Calu3 (cell line): ENCODE data around the gene SLC31A1. TPM values are rescaled to one million over a fixed set of nuclear protein-coding genes. Genes with fewer than 3 reads are reported as not detected.

Experiments
- BruUV-seq: library from RNA; stranded (reverse); fragments of 400-500 nt; replicated peaks from 2 replicates; lab custom pipeline; 2021; lab: Mats Ljungman, UMichigan
- CTCF ChIA-PET: fragments of 300-600 bp; sonication (Branson Sonifier 250); formaldehyde crosslinking; loops from one replicate; lab custom pipeline; 2022; ENCODE audit warnings: antibody characterized with exemption; lab: Charles Lee
- DNase-seq: peaks from one replicate; pipeline ENCODE4 v3.0.0; 2022
- H3K27ac Mint-ChIP-seq: one replicate; pipeline ENCODE4 v1.8.0; 2022; ENCODE audit warnings: mixed read lengths; ENCODE audit not compliant: unreplicated experiment
- H3K27me3 Mint-ChIP-seq: one replicate; pipeline ENCODE4 v1.8.0; 2022; ENCODE audit warnings: mixed read lengths; ENCODE audit not compliant: unreplicated experiment
- H3K36me3 Mint-ChIP-seq: one replicate; pipeline ENCODE4 v1.8.0; 2022; ENCODE audit warnings: mild to moderate bottlenecking, moderate library complexity, mixed read lengths; ENCODE audit not compliant: insufficient read depth, unreplicated experiment
- H3K4me1 Mint-ChIP-seq: one replicate; pipeline ENCODE4 v1.8.0; 2022; ENCODE audit warnings: mild to moderate bottlenecking, low read depth, mixed read lengths; ENCODE audit not compliant: unreplicated experiment
- H3K4me3 Mint-ChIP-seq: one replicate; pipeline ENCODE4 v1.8.0; 2022; ENCODE audit warnings: mild to moderate bottlenecking, low read depth, moderate library complexity, mixed read lengths; ENCODE audit not compliant: unreplicated experiment
- H3K9me3 Mint-ChIP-seq: one replicate; pipeline ENCODE4 v1.8.0; 2022; ENCODE audit warnings: low read depth, mixed read lengths; ENCODE audit not compliant: unreplicated experiment
- intact Hi-C: fragments of 100-400 bp; cut with micrococcal nuclease; formaldehyde crosslinking; loops from one replicate; pipeline ENCODE4 v1.10.0; 2022; ENCODE audit not compliant: unreplicated experiment
- total RNA-seq: library from RNA; stranded (reverse); gene quantifications from 2 replicates; pipeline ENCODE4 v1.2.3, GENCODE V29; 2022
- TF ChIP-seq, protein P1 (sequence below): fragments of 200-600 bp; IDR thresholded peaks from one replicate; pipeline ENCODE4 v1.8.0; 2022; ENCODE audit warnings: antibody characterized with exemption; ENCODE audit not compliant: unreplicated experiment

SLC31A1 gene
- total RNA-seq, 1 experiment from 2014 or later, result 21.0 TPM

DNA sequence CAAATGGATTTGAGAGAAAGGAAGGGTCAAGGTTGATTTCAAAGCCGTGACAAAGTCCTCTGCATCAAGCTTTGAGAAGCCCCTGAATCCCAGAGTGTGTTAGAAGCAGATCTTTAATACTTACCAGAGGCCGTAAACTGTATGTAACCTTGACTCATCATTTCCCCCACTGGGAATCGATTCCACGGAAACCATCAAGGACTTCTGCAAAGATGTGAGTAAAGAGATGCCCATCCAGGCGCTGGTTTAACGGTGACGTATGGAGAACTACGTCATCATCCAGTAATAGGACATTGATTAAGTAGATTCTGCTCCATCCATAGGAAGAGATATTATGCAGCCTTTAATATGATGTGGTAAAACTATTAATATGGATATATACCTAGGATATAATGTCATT lies 80.2 kb downstream of the SLC31A1 start:
- BruUV-seq, result no TSS peak
- intact Hi-C loops, result no loop called here
- Mint-ChIP-seq H3K36me3 (no peaks in the 10 kb centered on the region), H3K4me3 (no peak overlapping the region), H3K4me1 (peaks cover 19% of the 10 kb centered on the region), H3K27me3 (peaks cover 12% of the 10 kb centered on the region), H3K9me3 (no peaks in the 10 kb centered on the region), H3K27ac (no peak overlapping the region)
- CTCF ChIA-PET, result interaction anchor here (0.5 kb wide), 1 partner anchor 62 kb away, joined by 4 read pairs; no protein-coding TSS in a partner anchor
- DNase-seq, result no peak
- TF ChIP-seq, protein P1, sequence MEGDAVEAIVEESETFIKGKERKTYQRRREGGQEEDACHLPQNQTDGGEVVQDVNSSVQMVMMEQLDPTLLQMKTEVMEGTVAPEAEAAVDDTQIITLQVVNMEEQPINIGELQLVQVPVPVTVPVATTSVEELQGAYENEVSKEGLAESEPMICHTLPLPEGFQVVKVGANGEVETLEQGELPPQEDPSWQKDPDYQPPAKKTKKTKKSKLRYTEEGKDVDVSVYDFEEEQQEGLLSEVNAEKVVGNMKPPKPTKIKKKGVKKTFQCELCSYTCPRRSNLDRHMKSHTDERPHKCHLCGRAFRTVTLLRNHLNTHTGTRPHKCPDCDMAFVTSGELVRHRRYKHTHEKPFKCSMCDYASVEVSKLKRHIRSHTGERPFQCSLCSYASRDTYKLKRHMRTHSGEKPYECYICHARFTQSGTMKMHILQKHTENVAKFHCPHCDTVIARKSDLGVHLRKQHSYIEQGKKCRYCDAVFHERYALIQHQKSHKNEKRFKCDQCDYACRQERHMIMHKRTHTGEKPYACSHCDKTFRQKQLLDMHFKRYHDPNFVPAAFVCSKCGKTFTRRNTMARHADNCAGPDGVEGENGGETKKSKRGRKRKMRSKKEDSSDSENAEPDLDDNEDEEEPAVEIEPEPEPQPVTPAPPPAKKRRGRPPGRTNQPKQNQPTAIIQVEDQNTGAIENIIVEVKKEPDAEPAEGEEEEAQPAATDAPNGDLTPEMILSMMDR, result no peak

DNA sequence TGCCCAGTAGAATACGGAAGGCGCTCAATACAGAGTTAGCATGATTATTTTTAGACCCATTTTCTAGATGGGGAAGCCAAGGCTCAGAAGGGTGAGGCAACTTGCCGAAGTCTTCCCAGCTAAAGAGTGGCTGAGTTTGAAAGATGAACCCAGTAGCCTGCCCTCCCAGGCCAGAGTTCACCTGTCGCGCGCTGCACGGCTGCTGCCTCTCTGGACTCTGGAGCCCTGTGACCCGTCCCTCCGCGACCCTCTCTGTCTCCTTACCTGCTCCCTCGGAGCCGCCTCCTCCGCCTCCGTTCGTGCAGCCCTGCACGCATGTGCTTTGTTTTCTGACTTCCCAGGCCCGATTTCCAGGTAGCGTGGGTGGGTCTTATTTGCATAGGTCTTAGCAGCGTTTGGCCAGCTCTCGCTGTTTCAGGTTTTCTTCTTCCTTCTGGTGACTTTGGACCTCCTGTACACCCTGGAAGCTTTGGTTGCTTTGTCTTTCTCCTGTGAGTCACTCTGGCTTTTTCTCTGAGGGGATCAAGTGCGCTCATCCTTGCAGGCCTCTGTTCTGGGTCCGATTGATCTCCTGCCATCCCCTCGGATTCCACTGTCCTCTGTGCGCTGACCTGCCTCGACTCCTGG lies 81.6 kb downstream of the SLC31A1 start, which contains the start of gene RNF183:
Gene RNF183 (minus strand): TSS at position 585 of the 627 bp plus-strand sequence. CDS start 5,192 bp downstream, outside the sequence.
- CTCF ChIA-PET, result no interaction called here

DNA sequence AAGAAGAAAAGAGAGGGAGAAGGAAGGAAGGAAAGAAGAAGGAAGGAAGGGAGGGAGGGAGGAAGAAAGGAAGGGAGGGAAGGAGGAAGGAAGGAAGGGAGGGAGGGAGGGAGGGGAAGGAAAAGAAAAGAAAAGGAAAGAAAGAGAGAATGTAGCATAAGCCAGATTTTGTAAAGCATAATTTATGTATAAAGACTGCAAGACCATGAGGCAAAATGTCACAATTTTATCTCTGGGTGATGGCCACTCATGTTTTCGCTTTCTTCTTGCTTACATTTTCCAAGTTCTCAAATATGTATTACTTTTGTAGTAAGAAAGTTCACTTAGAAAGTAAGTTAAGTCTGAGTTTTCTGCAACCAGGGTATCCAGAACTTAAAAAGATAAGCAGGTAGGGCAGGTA lies 85.2 kb downstream of the SLC31A1 start:
- Mint-ChIP-seq H3K9me3 (no peaks in the 10 kb centered on the region), H3K4me1 (peaks cover 8% of the 10 kb centered on the region), H3K36me3 (no peaks in the 10 kb centered on the region), H3K27ac (no peak overlapping the region), H3K4me3 (no peak overlapping the region), H3K27me3 (no peaks in the 10 kb centered on the region)
- intact Hi-C loops, result no loop called here
- no peak for DNase-seq
- BruUV-seq, result no TSS peak
- TF ChIP-seq, protein P1, result no peak
- CTCF ChIA-PET, result no interaction called here

More for the DNA sequence above, 81.6 kb downstream of the SLC31A1 start, which contains the start of gene RNF183:
- intact Hi-C loops, result no loop called here
- Mint-ChIP-seq H3K9me3 (no peaks in the 10 kb centered on the region), H3K36me3 (no peaks in the 10 kb centered on the region), H3K4me3 (peak within 1 kb of the TSS; percentile 55), H3K27me3 (peaks cover 12% of the 10 kb centered on the region), H3K4me1 (peaks cover 19% of the 10 kb centered on the region), H3K27ac (peak within 1 kb of the TSS; percentile 41)
- BruUV-seq, result no TSS peak
- DNase-seq, result peak; percentile 27
- TF ChIP-seq, protein P1, result no peak

DNA sequence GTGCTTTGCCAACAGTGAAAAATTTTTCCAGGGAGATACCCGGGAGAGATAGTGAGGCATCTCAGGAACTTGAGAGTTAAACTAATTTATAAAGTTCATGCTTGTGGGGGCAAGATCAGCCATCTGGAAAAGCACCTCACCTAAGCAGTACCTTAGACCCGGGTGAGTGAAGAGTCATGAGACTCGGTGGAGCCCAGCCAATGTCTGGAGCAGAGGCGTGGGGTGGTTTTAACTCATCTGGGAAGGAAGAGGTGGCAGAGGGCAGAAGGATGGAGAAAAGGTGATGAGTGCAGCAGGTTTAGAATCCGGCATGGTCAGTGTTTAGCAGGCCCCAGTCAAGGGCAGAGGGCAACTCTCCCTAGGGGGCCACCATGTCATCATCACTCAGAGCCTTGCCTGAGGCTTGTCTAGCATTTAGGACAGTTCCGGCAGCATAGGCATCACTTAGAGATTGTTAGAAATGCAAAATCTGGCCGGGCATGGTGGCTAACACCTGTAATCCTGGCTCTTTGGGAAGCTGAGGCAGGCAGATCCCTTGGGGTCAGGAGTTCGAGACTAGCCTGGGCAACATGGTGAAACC lies 86.1 kb downstream of the SLC31A1 start:
- intact Hi-C loops, result no loop called here
- Mint-ChIP-seq H3K27me3 (no peaks in the 10 kb centered on the region), H3K9me3 (no peaks in the 10 kb centered on the region), H3K27ac (no peak overlapping the region), H3K4me3 (no peak overlapping the region), H3K4me1 (peaks cover 8% of the 10 kb centered on the region), H3K36me3 (no peaks in the 10 kb centered on the region)
- CTCF ChIA-PET, result no interaction called here
- TF ChIP-seq, protein P1, result no peak
- DNase-seq, result no peak
- no TSS peak for BruUV-seq
